GM18868 (cell line): ENCODE data around the gene CTDNEP1.
A peak's percentile ranks its signal among the peaks of the same experiment; 100 is the strongest.

Source experiments
- ATAC-seq: cut with Tn5 transposase; IDR thresholded peaks from one replicate; pipeline ENCODE4 v1.9.1; 2021; ENCODE audit warnings: mild to moderate bottlenecking, moderate library complexity; ENCODE audit not compliant: unreplicated experiment

CTDNEP1 gene

GRCh38 chr17:7280519-7281073 lies 29.1 kb upstream of the CTDNEP1 start:
- ATAC-seq: peak; percentile 68

DNA sequence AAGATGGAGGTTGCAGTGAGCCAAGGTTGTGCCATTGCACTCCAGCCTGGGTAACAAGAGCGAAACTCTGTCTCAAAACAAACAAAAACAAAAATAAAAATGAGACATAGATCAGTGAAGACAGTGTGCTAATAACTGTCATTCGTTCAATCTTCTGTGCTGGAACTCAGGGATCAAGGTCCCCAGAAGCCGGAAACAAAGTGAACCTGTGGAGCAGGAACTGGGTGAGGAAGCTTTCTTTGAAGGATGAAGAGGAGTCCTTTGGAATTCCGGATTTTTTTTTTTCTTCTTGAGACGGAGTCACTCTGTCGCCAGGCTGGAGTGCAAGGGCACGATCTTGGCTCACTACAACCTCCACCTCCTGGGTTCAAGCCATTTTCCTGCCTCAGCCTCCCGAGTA lies 27.9 kb upstream of the CTDNEP1 start:
- ATAC-seq: no peak

GRCh38 chr17:7266784-7267183 lies 15.2 kb upstream of the CTDNEP1 start:
- no peak for ATAC-seq

GRCh38 chr17:7263801-7264078 lies 12.2 kb upstream of the CTDNEP1 start:
- ATAC-seq: no peak

GRCh38 chr17:7262935-7263800 lies 11.6 kb upstream of the CTDNEP1 start:
- ATAC-seq: no peak

DNA sequence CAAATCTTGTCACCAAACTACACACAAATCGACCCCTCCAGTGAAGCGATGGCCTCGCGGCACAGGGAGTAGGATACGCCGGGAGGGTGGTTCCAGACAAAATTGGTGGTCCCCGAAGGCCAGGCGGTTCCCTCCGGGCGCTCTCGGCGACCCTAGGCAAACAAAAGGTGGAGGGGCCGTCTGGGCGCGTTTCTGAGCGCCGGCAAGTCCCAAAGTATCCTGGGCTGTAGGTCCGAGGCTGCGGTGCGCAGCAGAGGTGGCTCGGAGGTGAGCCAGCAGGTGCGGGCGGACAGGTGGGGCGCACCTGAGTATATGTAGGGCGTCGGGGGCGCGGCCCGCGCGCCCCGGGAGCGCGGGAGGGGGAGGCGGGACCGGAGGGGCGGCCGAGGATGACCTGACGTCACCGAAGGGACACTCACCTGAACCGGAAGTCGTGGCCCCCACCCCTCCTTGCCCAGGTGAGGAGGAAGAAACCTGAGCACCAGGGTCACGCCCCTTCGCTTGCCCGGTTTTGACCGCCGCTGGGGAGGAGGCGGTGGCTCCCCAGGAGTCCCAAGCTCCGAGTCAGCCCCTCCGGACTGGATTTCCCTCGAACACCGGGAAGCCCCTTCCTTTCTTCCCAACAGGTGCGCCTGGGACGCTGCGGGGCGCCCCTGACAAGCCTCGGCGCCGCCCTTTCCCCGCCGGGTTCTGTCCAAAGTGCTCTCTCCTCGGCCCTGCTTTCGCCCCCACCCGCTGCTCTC lies 10.8 kb upstream of the CTDNEP1 start, which contains the start of gene CLDN7:
Gene CLDN7, minus strand, starts transcription at position 287 of the 743 bp plus-strand sequence. CDS start 435 bp downstream, outside the sequence.
- ATAC-seq: no peak

- ATAC-seq: no peak
Observed at GRCh38 chr17:7261379-7262191, 10.1 kb upstream of the CTDNEP1 start.

- no peak for ATAC-seq
Observed at GRCh38 chr17:7260651-7261378, 9.3 kb upstream of the CTDNEP1 start.

DNA sequence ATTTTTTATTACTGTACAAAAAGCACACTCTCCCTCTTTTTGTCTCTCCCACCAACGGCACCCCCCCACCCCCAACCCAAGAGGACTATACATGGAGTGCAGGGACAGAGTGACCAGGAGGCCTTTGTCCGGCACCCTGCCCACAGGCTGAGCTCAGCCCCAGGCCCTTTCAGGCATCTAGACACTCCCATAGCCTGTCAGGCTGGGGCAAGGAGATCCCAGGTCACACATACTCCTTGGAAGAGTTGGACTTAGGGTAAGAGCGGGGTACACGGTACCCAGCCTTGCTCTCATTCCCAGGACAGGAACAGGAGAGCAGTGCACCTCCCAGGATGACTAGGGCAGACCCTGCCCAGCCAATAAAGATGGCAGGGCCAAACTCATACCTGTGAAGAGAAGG lies 8.6 kb upstream of the CTDNEP1 start:
- no peak for ATAC-seq

DNA sequence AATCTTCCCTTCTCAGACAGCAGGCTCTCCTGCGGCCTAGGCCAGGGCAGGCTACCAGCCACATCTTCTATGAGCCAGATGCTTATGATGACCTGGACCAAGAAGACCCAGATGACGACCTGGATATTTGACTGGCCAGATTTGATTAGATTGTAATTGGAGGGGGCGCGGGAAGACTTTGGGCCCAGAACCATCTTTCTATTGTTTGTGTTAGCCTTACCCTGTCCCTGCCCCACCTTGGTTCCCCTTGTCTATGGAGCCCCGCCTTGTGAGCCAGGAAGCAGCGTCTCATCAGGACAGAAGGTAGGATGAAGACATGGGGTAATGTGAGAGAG lies 8.0 kb upstream of the CTDNEP1 start:
- no peak for ATAC-seq

DNA sequence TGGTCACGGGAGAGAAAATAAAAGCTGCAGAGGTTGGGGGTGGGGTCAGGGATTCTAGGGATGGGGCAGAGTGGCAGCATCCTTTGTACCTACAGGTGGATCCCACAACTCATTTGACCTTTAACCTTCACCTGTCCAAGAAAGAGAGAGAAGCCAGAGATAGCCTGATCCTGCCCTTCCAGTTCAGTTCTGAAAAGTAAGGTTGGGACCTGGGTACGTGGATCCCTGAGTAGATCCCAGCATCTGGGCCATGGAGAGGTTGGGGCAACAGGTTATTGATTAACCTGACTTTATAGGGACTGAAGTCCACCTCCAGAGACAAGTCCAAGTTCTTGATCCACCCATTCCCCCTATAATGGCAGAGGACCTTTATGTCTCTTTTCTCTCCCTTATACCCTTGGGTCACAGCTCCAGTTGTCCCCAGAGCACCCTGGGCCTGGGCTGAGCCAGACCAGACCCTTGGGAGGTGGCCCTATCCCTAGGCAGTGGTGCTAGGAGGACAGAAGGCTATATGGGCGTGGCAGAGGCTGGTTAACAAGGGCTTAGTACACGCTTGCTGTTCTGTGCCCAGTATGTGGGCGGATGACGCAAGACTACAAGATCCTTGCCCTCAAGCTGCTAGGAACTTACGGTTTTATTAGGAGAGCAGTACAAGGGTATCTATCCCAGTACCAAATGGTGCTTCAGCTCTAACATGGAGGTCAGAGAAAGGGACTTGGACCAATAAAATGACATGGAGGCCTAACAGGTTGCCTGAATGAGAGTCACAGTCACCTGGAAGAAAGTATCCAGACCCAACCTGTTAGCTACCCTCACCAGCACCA lies 7.4 kb upstream of the CTDNEP1 start:
- no peak for ATAC-seq

GRCh38 chr17:7256766-7257456 lies 5.4 kb upstream of the CTDNEP1 start:
- no peak for ATAC-seq

DNA sequence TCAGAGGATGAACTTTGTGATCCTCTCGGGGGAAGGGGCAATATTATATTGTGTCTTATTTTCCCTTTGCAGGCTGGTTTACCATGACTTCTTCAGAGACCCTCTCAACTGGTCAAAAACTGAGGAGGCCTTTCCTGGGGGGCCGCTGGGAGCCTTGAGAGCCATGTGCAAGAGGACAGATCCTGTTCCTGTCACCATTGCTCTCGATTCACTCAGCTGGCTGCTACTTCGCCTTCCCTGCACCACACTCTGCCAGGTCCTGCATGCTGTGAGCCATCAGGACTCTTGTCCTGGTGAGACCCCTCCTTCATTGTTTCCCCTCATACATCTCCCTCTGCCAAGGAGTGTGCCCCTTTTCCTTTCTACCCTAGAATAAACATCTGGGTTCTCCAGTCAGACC lies 3.0 kb upstream of the CTDNEP1 start:
- ATAC-seq: no peak

DNA sequence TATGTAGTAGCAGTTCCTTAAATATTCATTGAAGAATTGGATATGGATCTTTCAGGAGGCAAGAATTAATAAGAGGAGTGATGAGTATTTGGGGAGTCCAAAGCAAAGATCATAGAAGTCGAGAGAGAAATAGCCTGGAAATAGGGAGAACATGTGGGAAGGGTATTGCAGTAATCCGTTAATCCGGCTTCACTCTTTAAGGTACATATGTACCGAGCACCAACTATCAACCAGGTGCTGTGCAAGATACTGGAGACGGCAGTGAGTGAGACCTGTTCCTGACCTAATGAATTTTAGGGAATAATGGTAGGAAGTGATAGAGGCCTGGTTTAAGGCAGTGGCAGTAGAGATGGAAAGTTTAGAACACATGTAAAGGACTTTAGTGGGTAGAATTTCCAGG lies 1.5 kb upstream of the CTDNEP1 start:
- no peak for ATAC-seq

- ATAC-seq: peak; percentile 53
Observed at GRCh38 chr17:7252176-7253043, 876 bp upstream of the CTDNEP1 start, which contains the start of gene ELP5. Gene ELP5, plus strand, starts transcription at chr17:7252215. Its CDS starts 336 bp downstream, at chr17:7252551.

- no peak for ATAC-seq
Observed at GRCh38 chr17:7250695-7251627, 573 bp downstream of the CTDNEP1 start.

DNA sequence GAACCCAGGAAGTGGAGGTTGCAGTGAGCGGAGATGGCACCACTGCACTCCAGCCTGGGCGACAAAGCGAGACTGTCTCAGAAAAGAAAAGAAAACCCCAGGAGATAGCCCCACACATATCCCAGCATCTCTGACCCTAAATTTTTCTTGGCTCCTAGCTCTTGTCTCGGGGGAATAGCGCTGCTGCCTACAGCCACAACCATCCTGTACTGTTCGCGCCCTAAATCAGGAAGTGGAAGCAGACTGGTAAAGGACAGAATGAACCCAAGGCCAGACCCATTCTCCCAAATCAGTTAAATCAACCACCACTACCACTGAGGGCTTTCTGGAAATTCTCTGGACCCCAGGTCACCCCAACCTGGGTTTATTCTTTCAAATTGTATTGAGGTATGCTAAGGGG lies 1.7 kb downstream of the CTDNEP1 start:
- no peak for ATAC-seq
